ENCODE data around the gene MMAB. TPM values are rescaled to one million over a fixed set of nuclear protein-coding genes. Genes with fewer than 3 reads are reported as not detected.

Gene MMAB
- total RNA-seq, 2 donors from 2014 or later, result 59.1 to 76.6 TPM

GRCh38 chr12:109544955-109545531, 28.3 kb downstream of the MMAB start:
- no peaks in the 10 kb centered on the region for H3K9me3 ChIP-seq
- no peaks in the 10 kb centered on the region for H3K27me3 ChIP-seq
- no peaks in the 10 kb centered on the region for H3K36me3 ChIP-seq
- DNase-seq, result no peak
- no peak overlapping the region for H3K9ac ChIP-seq (ENCODE audit: low read depth in 2 of 2, low read length in 2 of 2)
- no peak overlapping the region for H3K4me3 ChIP-seq
- intact Hi-C loops (cut with DNase I), result no loop called here
- no peak overlapping the region for H3K27ac ChIP-seq
- TF ChIP-seq CTCF (IDR thresholded peaks at IDR 0.05), result no peak
- no peaks in the 10 kb centered on the region for H3K4me1 ChIP-seq

- H3K27me3 ChIP-seq, result no peaks in the 10 kb centered on the region
- DNase-seq, result no peak
- H3K9me3 ChIP-seq, result no peaks in the 10 kb centered on the region
- no peaks in the 10 kb centered on the region for H3K4me1 ChIP-seq
- no peak overlapping the region for H3K9ac ChIP-seq (ENCODE audit: low read depth in 2 of 2, low read length in 2 of 2)
- TF ChIP-seq CTCF (IDR thresholded peaks at IDR 0.05), result no peak
- no peak overlapping the region for H3K4me3 ChIP-seq
- no peak overlapping the region for H3K27ac ChIP-seq
- intact Hi-C loops (cut with DNase I), result no loop called here
- H3K36me3 ChIP-seq, result no peaks in the 10 kb centered on the region
These were observed 30.4 kb downstream of the MMAB start for GRCh38 chr12:109542876-109543275.

- Histone ChIP-seq H3K36me3 (no peaks in the 10 kb centered on the region), H3K9me3 (no peaks in the 10 kb centered on the region), H3K27ac (no peak overlapping the region), H3K9ac (ENCODE audit: low read depth in 2 of 2, low read length in 2 of 2) (no peak overlapping the region), H3K27me3 (no peaks in the 10 kb centered on the region), H3K4me1 (no peaks in the 10 kb centered on the region), H3K4me3 (no peak overlapping the region)
- no peak for DNase-seq
- TF ChIP-seq CTCF (IDR thresholded peaks at IDR 0.05), result no peak
- intact Hi-C loops (cut with DNase I), result no loop called here
These were observed 31.3 kb downstream of the MMAB start for GRCh38 chr12:109542014-109542413.

GRCh38 chr12:109541413-109541726, 31.9 kb downstream of the MMAB start:
- H3K36me3 ChIP-seq, result no peaks in the 10 kb centered on the region
- no peaks in the 10 kb centered on the region for H3K4me1 ChIP-seq
- H3K4me3 ChIP-seq, result no peak overlapping the region
- H3K9me3 ChIP-seq, result no peaks in the 10 kb centered on the region
- no peak overlapping the region for H3K27ac ChIP-seq
- no peak overlapping the region for H3K9ac ChIP-seq (ENCODE audit: low read depth in 2 of 2, low read length in 2 of 2)
- TF ChIP-seq CTCF (IDR thresholded peaks at IDR 0.05), result no peak
- intact Hi-C loops (cut with DNase I), result no loop called here
- no peaks in the 10 kb centered on the region for H3K27me3 ChIP-seq
- DNase-seq, result no peak

GRCh38 chr12:109540526-109541412, 32.5 kb downstream of the MMAB start:
- Histone ChIP-seq H3K36me3 (no peaks in the 10 kb centered on the region), H3K4me3 (no peak overlapping the region), H3K27ac (no peak overlapping the region), H3K27me3 (no peaks in the 10 kb centered on the region), H3K4me1 (no peaks in the 10 kb centered on the region), H3K9me3 (no peaks in the 10 kb centered on the region), H3K9ac (ENCODE audit: low read depth in 2 of 2, low read length in 2 of 2) (no peak overlapping the region)
- no peak for DNase-seq
- intact Hi-C loops (cut with DNase I), result no loop called here
- TF ChIP-seq CTCF (IDR thresholded peaks at IDR 0.05), result no peak
